ENCODE data around the gene HEPHL1. TPM values are rescaled to one million over a fixed set of nuclear protein-coding genes. Genes with fewer than 3 reads are reported as not detected.
A peak's percentile ranks its signal among the peaks of the same experiment; 100 is the strongest.
"Not testable (repeated sequence)": the region's sequence is repeated elsewhere in the genome, so short reads cannot be mapped to it uniquely, and the experiment has no call there.

Gene HEPHL1
- total RNA-seq, 1 donor from 2014 or later, result not detected

- no peak for DNase-seq (ENCODE audit: low read depth)
Measured at GRCh38 chr11:94149431-94150017, 128.4 kb downstream of the HEPHL1 start.

- no peak for DNase-seq (ENCODE audit: low read depth)
Measured at GRCh38 chr11:94150056-94150455, 128.9 kb downstream of the HEPHL1 start.

- DNase-seq (ENCODE audit: low read depth), result no peak
Measured at GRCh38 chr11:94150704-94151685, 129.8 kb downstream of the HEPHL1 start.

- DNase-seq (ENCODE audit: low read depth), result peak; percentile 82
Measured at GRCh38 chr11:94151903-94152677, 130.9 kb downstream of the HEPHL1 start.

- DNase-seq (ENCODE audit: low read depth), result no peak
Measured at GRCh38 chr11:94152678-94153065, 131.5 kb downstream of the HEPHL1 start.

- no peak for DNase-seq (ENCODE audit: low read depth)
Measured at GRCh38 chr11:94153320-94153719, 132.2 kb downstream of the HEPHL1 start.

GRCh38 chr11:94154095-94154856 is 133.1 kb downstream of the HEPHL1 start:
- DNase-seq (ENCODE audit: low read depth), result no peak

GRCh38 chr11:94157339-94157738 is 136.2 kb downstream of the HEPHL1 start:
- not testable (repeated sequence) for DNase-seq (ENCODE audit: low read depth)

Other genes starting within 250 kb of the HEPHL1 start
- gene MED17, start 237.1 kb upstream of the HEPHL1 start, total RNA-seq, result 27.9 and 35.7 TPM in 2 replicates
- not detected in 2 replicates for gene VSTM5, start 170.7 kb upstream of the HEPHL1 start, total RNA-seq
- 58.4 and 63.1 TPM in 2 replicates for gene PANX1, start 107.5 kb downstream of the HEPHL1 start, total RNA-seq